ENCODE results near the gene RPL19.

DNA sequence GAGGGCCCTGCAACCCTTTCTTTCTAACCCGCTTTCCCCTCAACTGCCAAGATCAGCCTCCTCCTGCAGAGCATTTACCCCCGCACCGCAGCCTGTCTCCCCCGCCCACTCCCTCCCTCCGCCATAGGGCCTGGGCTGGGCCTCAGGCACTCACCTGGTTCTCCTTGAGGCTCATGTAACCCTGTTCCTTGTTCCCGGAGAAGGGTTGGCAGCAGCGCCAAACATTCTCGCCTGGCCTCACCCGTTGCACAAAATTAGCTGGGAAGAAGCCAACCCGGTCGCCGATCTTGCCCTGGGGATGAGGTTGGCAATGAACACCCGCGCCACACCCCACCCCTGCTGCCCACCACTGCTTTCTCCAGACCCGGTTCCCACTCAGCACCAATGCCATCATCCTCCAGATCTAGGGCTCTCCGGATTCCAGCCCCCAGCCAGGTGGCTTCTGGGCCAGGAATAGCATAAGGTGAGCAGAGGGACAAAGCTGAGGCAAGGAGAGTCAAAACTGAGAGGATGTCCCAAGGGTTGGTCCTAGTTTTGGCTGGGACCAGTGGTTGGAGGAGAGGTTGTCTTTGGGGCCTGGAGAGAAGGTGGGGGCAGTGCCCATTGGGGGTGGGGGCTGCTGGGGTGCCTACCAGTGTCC, 12.9 kb downstream of the RPL19 start:
- TF ChIP-seq, protein P1, sequence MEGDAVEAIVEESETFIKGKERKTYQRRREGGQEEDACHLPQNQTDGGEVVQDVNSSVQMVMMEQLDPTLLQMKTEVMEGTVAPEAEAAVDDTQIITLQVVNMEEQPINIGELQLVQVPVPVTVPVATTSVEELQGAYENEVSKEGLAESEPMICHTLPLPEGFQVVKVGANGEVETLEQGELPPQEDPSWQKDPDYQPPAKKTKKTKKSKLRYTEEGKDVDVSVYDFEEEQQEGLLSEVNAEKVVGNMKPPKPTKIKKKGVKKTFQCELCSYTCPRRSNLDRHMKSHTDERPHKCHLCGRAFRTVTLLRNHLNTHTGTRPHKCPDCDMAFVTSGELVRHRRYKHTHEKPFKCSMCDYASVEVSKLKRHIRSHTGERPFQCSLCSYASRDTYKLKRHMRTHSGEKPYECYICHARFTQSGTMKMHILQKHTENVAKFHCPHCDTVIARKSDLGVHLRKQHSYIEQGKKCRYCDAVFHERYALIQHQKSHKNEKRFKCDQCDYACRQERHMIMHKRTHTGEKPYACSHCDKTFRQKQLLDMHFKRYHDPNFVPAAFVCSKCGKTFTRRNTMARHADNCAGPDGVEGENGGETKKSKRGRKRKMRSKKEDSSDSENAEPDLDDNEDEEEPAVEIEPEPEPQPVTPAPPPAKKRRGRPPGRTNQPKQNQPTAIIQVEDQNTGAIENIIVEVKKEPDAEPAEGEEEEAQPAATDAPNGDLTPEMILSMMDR (IDR thresholded peaks at IDR 0.05; ENCODE audit: borderline replicate concordance, extremely low read depth, low read length, poor library complexity, severe bottlenecking), result no peak
- no peak for TF ChIP-seq EZH2 (IDR thresholded peaks at IDR 0.05; ENCODE audit: borderline replicate concordance, low read depth, low read length, severe bottlenecking)
